Measurements from ENCODE around the gene EDIL3.

- TF ChIP-seq ZBTB33 (IDR thresholded peaks at IDR 0.05; ENCODE audit: extremely low read depth, insufficient replicate concordance, low read length) (no peak), POLR2A (IDR thresholded peaks at IDR 0.05; ENCODE audit: borderline replicate concordance, extremely low read depth, insufficient read depth, insufficient read length) (no peak), CTCF (IDR thresholded peaks at IDR 0.05 in 2 of 3, conservative IDR thresholded peaks at IDR 0.05 in 1 of 3; ENCODE audit: borderline replicate concordance in 1 of 3, insufficient read depth in 1 of 3, low read depth in 2 of 3, low read length in 2 of 3) (no peak), RAD21 (IDR thresholded peaks at IDR 0.05; ENCODE audit: low read depth) (no peak), YY1 (IDR thresholded peaks at IDR 0.05; ENCODE audit: extremely low read depth, insufficient replicate concordance, low read depth, low read length) (no peak), SP1 (IDR thresholded peaks at IDR 0.05; ENCODE audit: low read depth) (no peak), JUND (IDR thresholded peaks at IDR 0.05) (no peak), CEBPB (IDR thresholded peaks at IDR 0.05; ENCODE audit: low read depth) (no peak), TCF7L2 (IDR thresholded peaks at IDR 0.05; ENCODE audit: borderline replicate concordance, extremely low read depth, insufficient read depth, insufficient read length) (no peak), POLR2AphosphoS5 (IDR thresholded peaks at IDR 0.05; ENCODE audit: low read depth, low read length) (no peak), CBX3 (IDR thresholded peaks at IDR 0.05; ENCODE audit: low read depth) (no peak), ATF3 (IDR thresholded peaks at IDR 0.05) (no peak), REST (IDR thresholded peaks at IDR 0.05; ENCODE audit: low read depth) (no peak)
Observed at GRCh38 chr5:84425365-84425881, 40.7 kb upstream of the EDIL3 start.

Measured in HCT116 (cell line).